Chondrocyte (in vitro differentiated cells): ENCODE data around the gene PILRB. TPM values are rescaled to one million over a fixed set of nuclear protein-coding genes. Genes with fewer than 3 reads are reported as not detected.
A peak's percentile ranks its signal among the peaks of the same experiment; 100 is the strongest.
"Not testable (repeated sequence)": the region's sequence is repeated elsewhere in the genome, so short reads cannot be mapped to it uniquely, and the experiment has no call there.

Source experiments
- DNase-seq: peaks from one replicate; pipeline ENCODE4 v3.0.0; 2021; ENCODE audit warnings: mixed read lengths, low spot score
- H3K27ac Mint-ChIP-seq: one replicate; pipeline ENCODE4 v1.8.0; 2021; ENCODE audit warnings: mild to moderate bottlenecking, moderate library complexity, mixed read lengths; ENCODE audit not compliant: unreplicated experiment
- H3K27me3 Mint-ChIP-seq: 2 replicates; pipeline ENCODE4 v1.8.0; 2021; ENCODE audit warnings: low read depth, mixed read lengths
- H3K36me3 Mint-ChIP-seq: 2 replicates; pipeline ENCODE4 v1.8.0; 2021; ENCODE audit warnings: low read depth, mixed read lengths
- H3K4me1 Mint-ChIP-seq: 2 replicates; pipeline ENCODE4 v1.8.0; 2021; ENCODE audit warnings: low read depth, mild to moderate bottlenecking, mixed read lengths
- H3K4me3 Mint-ChIP-seq: one replicate; pipeline ENCODE4 v1.8.0; 2021; ENCODE audit warnings: mild to moderate bottlenecking, moderate library complexity, mixed read lengths; ENCODE audit not compliant: unreplicated experiment
- H3K9me3 Mint-ChIP-seq: 2 replicates; pipeline ENCODE4 v1.8.0; 2021; ENCODE audit warnings: low read depth, mixed read lengths
- CTCF ChIP-seq: fragments of 200-600 bp; sonication (generic); IDR thresholded peaks from 2 replicates; pipeline ENCODE4 v1.5.0; 2021; ENCODE audit warnings: antibody characterized with exemption, mild to moderate bottlenecking, moderate library complexity
- total RNA-seq: library from RNA; stranded (reverse); gene quantifications from 3 replicates; pipeline ENCODE4 v1.2.1, GENCODE V29; 2021

PILRB gene
- total RNA-seq, 1 donor from 2014 or later, result 20.3 TPM

DNA sequence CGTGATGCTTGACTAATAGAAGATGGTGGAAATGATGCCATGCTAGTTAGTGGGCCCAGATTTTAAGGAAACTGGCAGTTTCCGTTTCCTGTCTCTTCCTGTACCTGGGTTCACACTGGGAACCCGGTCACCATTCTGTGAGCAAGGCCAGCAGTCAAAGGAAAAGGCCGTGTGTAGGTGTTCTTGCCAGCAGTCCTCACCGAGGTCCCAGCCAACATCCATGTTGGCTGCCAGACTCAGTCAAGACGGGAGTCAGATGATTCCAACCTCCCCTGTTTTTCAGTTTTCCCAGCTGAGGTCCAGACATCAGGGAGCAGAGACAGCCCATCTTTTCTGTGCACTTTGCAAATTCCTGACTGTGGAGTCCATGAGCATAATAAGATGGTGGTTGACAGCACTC lies 15.2 kb upstream of the PILRB start:
- H3K36me3 Mint-ChIP-seq, result peaks cover 18% of the 10 kb centered on the region
- H3K4me1 Mint-ChIP-seq, result peaks cover 11% of the 10 kb centered on the region
- H3K4me3 Mint-ChIP-seq, result no peak overlapping the region
- TF ChIP-seq CTCF, result no peak
- no peak for DNase-seq
- peak overlapping the region; percentile 51 for H3K27ac Mint-ChIP-seq
- no peaks in the 10 kb centered on the region for H3K9me3 Mint-ChIP-seq
- H3K27me3 Mint-ChIP-seq, result no peaks in the 10 kb centered on the region

DNA sequence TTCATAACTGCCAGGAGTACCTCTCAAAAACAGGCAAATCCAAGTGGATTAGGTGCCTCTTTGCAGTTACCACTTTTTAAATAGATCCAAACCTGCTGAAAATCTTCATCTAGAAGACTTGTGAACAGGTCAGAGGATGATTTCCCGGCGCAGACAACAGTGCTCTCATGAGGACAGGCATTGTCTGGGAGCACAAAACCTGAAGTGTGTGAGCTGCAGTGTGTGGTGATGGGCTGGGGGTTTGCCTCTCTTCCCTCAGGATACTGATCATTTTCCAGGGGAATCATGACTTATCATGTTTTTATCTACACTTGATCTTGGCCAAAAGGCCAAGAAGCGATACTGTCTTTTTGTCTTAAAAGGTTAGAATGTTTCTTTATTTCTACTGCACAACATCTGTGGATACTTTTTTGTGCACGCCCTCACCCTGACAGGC lies 13.8 kb upstream of the PILRB start:
- H3K4me3 Mint-ChIP-seq, H3K9me3 Mint-ChIP-seq, H3K4me1 Mint-ChIP-seq, H3K27me3 Mint-ChIP-seq, DNase-seq: not testable (repeated sequence)
- Mint-ChIP-seq H3K27ac (peak overlapping the region; percentile 27), H3K36me3 (peaks cover 19% of the 10 kb centered on the region)

DNA sequence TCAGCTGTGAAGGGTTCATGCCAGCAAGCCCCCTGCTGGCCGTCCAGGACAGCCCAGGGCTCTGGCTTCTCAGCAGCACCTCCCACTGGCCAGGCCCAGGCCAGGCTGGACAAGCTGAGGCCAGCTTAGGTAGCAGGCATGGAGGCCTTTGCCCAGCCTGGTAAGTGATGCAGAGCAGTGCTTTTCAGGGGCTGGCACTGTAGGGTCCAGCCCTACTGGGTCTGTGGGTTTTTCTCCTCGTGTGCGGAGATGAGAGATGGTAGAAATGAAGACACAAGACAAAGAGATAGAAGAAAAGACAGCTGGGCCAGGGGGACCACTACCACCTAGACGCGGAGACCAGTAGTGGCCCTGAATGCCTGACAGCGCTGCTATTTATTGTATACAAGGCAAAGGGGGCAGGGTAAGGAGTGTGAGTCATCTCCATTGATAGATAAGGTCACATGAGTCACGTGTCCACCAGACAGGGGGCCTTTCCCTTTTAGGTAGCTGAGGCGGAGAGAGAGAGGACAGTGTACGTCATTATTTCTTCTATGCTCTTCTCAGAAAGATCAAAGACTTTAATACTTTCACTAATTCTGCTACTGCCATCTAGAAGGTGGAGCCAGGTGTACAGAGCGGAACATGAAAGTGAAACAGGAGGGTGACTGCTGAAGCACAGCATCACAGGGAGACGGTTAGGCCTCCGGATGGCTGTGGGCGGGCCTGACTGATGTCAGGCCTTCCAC lies 13.2 kb upstream of the PILRB start:
- not testable (repeated sequence) for DNase-seq, H3K27me3 Mint-ChIP-seq, H3K4me1 Mint-ChIP-seq, H3K9me3 Mint-ChIP-seq, H3K4me3 Mint-ChIP-seq
- peak; percentile 81 for TF ChIP-seq CTCF
- Mint-ChIP-seq H3K36me3 (peaks cover 21% of the 10 kb centered on the region), H3K27ac (peak overlapping the region; percentile 90)

DNA sequence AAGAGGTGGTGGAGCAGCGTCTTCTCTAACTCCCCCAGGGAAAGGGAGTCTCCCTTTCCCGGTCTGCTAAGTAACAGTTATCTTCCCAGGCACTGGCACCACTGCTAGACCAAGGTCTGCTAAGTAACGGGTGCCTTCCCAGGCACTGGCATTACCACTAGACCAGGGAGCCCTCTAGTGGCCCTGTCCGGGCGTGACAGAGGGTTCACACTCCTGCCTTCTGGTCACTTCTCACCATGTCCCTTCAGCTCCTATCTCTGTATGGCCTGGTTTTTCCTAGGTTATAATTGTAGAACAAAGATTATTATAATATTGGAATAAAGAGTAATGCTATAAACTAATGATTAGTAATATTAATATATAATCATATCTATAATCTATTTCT lies 12.6 kb upstream of the PILRB start:
- peak; percentile 74 for TF ChIP-seq CTCF
- not testable (repeated sequence) for DNase-seq, H3K9me3 Mint-ChIP-seq, H3K27me3 Mint-ChIP-seq, H3K4me1 Mint-ChIP-seq, H3K4me3 Mint-ChIP-seq
- Mint-ChIP-seq H3K27ac (peak overlapping the region; percentile 90), H3K36me3 (peaks cover 22% of the 10 kb centered on the region)

GRCh38 chr7:100346921-100347320 lies 11.0 kb upstream of the PILRB start:
- Mint-ChIP-seq H3K4me1 (peaks cover 7% of the 10 kb centered on the region), H3K36me3 (peaks cover 29% of the 10 kb centered on the region), H3K27ac (no peak overlapping the region), H3K9me3 (no peaks in the 10 kb centered on the region), H3K4me3 (no peak overlapping the region), H3K27me3 (no peaks in the 10 kb centered on the region)
- no peak for DNase-seq
- TF ChIP-seq CTCF, result no peak

- Mint-ChIP-seq H3K27ac (no peak overlapping the region), H3K9me3 (no peaks in the 10 kb centered on the region), H3K4me1 (peaks cover 7% of the 10 kb centered on the region), H3K27me3 (no peaks in the 10 kb centered on the region), H3K36me3 (peaks cover 26% of the 10 kb centered on the region), H3K4me3 (no peak overlapping the region)
- DNase-seq, result no peak
- no peak for TF ChIP-seq CTCF
Measured at GRCh38 chr7:100348805-100349204, 9.1 kb upstream of the PILRB start.
